ENCODE measurements around the gene KDM5C.

KDM5C gene

DNA sequence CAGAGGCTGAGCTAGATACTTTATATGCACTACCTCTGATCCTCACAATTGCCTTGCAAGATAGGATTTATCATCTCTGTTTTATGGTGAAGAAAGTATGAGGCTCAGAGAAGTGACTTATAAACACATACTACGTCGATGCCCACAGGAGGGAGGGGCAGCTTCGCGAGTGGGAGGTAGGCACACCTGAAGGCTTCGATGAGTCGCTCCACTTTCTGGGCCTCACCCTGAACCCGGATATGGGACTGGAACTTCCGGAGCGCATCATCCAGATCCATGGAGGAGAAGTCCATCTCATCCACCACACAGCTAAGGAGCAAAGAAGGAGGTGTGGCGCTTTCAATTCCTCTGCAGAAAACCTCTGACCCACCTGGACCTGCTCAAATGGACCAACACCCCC, 22.9 kb upstream of the KDM5C start:
- FAIRE-seq (no peak), DNase-seq (ENCODE audit: insufficient read length) (no peak)
- TF ChIP-seq POLR2A (IDR thresholded peaks at IDR 0.05; ENCODE audit: low read depth, low read length) = no peak
- TF ChIP-seq TAF1 (IDR thresholded peaks at IDR 0.05; ENCODE audit: borderline replicate concordance, low read depth, low read length) = no peak
- TF ChIP-seq POLR2AphosphoS5 (IDR thresholded peaks at IDR 0.05; ENCODE audit: low read depth, low read length) = no peak

DNA sequence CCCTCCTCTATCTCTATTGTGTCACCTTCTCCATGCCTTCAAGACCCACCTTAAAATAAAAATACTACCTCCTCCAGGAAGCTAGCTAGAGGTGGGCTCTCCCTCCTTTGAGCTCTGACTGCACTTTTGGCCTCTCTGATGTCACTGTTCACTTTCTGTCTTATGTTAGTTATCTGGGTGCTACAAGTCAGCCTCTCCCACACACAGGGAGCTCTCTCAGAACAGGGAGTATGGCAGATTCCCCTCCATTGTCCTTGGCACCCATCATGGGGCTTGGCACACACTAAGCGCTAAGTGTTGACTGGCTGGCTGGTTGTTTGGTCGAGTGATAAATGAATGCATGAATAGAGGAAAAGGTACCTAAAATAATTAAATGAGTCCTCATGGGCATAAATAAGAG, 21.2 kb upstream of the KDM5C start:
- DNase-seq (ENCODE audit: insufficient read length) (no peak), FAIRE-seq (no peak)
- TF ChIP-seq TAF1 (IDR thresholded peaks at IDR 0.05; ENCODE audit: borderline replicate concordance, low read depth, low read length) = no peak
- TF ChIP-seq POLR2AphosphoS5 (IDR thresholded peaks at IDR 0.05; ENCODE audit: low read depth, low read length) = no peak
- no peak for TF ChIP-seq POLR2A (IDR thresholded peaks at IDR 0.05; ENCODE audit: low read depth, low read length)

DNA sequence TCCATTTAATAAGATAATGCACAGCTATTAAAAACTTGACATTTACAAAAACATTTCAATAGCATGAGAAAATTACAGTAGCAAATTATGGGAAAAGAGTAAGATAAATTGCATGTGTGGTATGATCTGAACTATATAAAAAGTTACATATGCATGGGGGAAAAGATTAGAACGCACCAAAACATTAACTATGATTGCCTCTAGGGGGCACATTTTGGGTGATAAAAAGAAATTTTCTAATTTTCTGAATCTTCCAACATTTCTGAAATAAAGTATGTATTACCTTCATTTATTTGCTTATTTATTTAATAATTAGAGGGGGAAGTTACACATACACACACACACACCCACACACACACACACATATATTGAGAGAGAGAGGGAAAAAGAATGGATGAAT, 19.6 kb upstream of the KDM5C start:
- TF ChIP-seq POLR2A (IDR thresholded peaks at IDR 0.05; ENCODE audit: low read depth, low read length) (no peak), TAF1 (IDR thresholded peaks at IDR 0.05; ENCODE audit: borderline replicate concordance, low read depth, low read length) (no peak), POLR2AphosphoS5 (IDR thresholded peaks at IDR 0.05; ENCODE audit: low read depth, low read length) (no peak)

DNA sequence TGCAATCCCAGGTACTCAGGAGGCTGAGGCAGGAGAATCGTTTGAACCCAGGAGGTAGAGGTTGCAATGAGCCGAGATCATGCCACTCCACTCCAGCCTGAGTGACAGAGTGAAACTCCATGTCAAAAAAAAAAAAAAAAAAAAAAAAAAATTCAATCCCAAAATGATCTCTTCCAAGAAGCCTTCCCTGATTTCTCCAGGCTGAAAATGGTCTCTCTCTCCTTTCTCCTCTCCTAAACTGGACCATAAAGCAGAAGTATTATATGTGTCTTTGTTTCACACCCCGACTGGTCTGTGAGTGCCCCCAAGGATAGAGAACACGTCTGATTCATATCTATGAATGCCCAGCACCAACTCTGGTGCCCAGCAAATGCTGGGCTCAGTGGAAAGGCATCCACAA, 17.3 kb upstream of the KDM5C start:
- TF ChIP-seq TAF1 (IDR thresholded peaks at IDR 0.05; ENCODE audit: borderline replicate concordance, low read depth, low read length) (no peak), POLR2A (IDR thresholded peaks at IDR 0.05; ENCODE audit: low read depth, low read length) (no peak), POLR2AphosphoS5 (IDR thresholded peaks at IDR 0.05; ENCODE audit: low read depth, low read length) (no peak)
- FAIRE-seq (no peak), DNase-seq (ENCODE audit: insufficient read length) (no peak)

More for the DNA sequence above, 19.6 kb upstream of the KDM5C start:
- no peak for FAIRE-seq
- DNase-seq (ENCODE audit: insufficient read length) = no peak

DNA sequence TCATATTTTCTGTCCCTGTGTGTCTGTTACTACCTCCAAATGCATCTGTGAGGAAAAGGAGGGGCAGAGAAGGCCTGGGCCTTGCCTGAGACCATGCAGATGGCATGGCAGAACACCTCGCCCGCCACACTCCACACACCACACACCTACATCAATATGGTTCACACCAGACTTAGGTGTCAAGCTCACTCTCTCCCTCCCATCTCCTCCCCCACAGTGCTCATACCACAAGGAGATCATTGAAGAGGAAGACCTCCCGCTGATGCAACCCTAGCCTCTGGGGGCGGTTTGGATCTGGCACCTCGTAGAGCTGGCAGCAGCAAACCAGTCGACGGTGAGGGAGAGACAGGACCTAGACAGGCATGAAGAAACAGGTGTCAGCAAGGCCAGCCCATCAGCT, 16.6 kb upstream of the KDM5C start:
- DNase-seq (ENCODE audit: insufficient read length) = no peak
- TF ChIP-seq POLR2AphosphoS5 (IDR thresholded peaks at IDR 0.05; ENCODE audit: low read depth, low read length) (no peak), TAF1 (IDR thresholded peaks at IDR 0.05; ENCODE audit: borderline replicate concordance, low read depth, low read length) (no peak), POLR2A (IDR thresholded peaks at IDR 0.05; ENCODE audit: low read depth, low read length) (no peak)
- FAIRE-seq = no peak

DNA sequence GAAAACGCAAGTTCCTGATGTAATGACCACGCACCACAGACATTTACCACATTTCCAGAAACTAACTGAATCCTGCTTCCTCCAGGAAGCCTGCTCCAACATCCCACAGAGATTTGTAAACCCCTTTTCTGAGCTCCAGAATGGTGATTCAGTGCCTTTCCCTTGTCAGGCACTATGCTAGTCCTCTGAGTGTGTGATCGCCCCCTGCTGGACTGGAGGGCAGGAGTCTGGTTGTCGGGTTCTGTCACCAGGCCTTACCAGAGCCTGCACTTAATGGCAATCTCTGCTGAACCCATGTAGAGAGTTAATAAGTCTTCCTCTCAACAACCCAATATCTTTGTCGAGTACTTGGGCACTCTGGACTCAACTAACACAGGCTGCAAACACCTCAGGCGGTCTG, 14.5 kb upstream of the KDM5C start:
- no peak for FAIRE-seq
- TF ChIP-seq POLR2A (IDR thresholded peaks at IDR 0.05; ENCODE audit: low read depth, low read length) (no peak), TAF1 (IDR thresholded peaks at IDR 0.05; ENCODE audit: borderline replicate concordance, low read depth, low read length) (no peak), POLR2AphosphoS5 (IDR thresholded peaks at IDR 0.05; ENCODE audit: low read depth, low read length) (no peak)

DNA sequence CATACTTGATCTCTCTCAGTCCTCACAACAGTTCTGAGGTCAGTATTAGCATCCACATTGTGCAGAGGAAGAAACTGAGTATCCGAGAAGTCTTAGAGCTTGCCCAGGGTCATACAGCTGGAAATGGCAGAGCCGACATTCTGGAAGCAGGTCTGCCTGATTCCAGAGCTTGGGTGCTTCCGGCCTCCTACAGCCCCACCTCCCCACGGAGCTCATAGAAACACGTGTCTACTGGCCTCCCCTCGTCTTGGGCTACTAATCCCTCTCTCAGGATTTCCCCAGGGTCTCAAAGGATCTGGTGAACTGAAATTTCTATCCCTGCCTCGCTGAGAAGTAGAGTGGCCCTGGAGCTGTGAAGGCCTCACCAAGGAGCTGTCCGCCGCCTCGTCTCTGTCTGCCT, 12.0 kb upstream of the KDM5C start:
- TF ChIP-seq POLR2A (IDR thresholded peaks at IDR 0.05; ENCODE audit: low read depth, low read length) (no peak), TAF1 (IDR thresholded peaks at IDR 0.05; ENCODE audit: borderline replicate concordance, low read depth, low read length) (no peak), POLR2AphosphoS5 (IDR thresholded peaks at IDR 0.05; ENCODE audit: low read depth, low read length) (no peak)
- DNase-seq (ENCODE audit: insufficient read length) = no peak
- FAIRE-seq = no peak

More for the DNA sequence above, 14.5 kb upstream of the KDM5C start:
- no peak for DNase-seq (ENCODE audit: insufficient read length)

DNA sequence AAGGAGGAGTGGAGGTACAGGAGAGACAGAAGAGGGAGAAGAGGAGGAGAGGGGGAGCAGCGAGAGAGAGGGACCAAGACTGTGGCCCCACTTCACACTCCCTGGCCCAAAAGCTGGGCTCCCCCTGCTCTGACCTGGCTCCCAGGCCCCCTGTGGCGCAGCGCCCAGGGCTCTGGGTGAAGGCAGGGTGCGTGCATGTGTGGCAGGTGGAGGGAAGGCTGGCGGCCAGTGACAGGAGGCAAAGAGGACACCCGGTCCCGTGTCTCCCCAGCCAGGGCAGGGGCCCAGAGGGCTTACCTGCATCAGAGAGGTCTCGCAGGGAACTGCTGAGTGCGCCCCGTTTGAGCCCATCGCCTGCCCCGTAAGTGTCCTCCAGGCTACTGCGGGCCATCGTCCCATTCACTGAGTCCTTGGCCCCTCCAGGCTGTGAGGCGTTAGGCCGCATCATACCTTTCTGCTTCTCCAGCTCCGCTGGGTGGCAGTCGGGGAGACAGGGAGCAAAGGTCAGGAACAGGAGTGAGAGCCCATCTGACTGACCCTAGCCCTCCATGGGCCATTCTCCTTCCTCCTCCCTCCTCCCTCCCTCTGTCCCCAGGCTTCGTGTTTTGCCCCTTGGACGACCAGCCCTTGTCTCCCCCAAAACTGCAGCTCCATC, 11.1 kb upstream of the KDM5C start:
- FAIRE-seq = no peak

DNA sequence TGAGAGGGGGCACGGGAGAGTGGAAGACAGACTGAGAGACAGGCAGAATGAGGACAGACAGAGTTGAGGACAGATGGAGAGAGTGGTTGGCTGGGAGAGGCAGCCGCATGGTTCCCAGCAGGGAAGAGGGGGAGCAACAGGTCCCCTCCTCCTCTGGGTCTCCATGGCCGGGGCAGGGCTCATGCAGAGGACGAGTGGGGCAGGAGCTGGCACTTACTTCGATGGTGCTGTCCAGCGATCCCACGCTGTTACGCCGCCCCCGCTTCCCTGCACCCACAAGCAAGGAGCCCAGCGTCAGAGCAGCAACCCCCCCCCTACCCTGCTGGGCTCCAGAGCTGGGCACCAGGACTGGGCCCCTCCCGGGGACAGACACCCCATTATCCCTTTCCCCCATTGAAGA, 10.6 kb upstream of the KDM5C start:
- FAIRE-seq (no peak), DNase-seq (ENCODE audit: insufficient read length) (no peak)
- no peak for TF ChIP-seq POLR2A (IDR thresholded peaks at IDR 0.05; ENCODE audit: low read depth, low read length)

More for the DNA sequence above, 11.1 kb upstream of the KDM5C start:
- no peak for TF ChIP-seq POLR2A (IDR thresholded peaks at IDR 0.05; ENCODE audit: low read depth, low read length)
- no peak for TF ChIP-seq POLR2AphosphoS5 (IDR thresholded peaks at IDR 0.05; ENCODE audit: low read depth, low read length)
- TF ChIP-seq TAF1 (IDR thresholded peaks at IDR 0.05; ENCODE audit: borderline replicate concordance, low read depth, low read length) = no peak
- DNase-seq (ENCODE audit: insufficient read length) = no peak

DNA sequence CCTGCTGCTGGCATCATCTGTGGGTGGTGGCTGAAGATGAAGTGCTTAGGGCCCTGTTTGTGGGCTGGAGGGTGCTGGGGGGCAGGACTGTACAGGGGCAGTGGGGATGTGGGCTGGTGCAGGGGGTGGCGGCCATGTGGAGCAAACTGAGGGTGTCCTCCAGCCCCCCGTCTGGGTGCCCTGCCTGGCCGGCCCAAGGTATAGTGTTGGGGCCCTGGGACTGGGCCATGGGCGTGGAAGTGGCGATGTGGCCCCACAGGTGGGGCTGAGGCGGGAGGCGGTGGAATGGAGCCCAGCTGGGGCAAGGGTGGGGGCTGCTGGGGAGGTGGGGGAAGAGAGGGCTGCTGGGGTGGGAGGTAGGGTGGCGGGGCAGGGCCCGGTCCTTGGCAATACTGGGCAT, 9.5 kb upstream of the KDM5C start:
- TF ChIP-seq POLR2A (IDR thresholded peaks at IDR 0.05; ENCODE audit: low read depth, low read length) = no peak
- TF ChIP-seq POLR2AphosphoS5 (IDR thresholded peaks at IDR 0.05; ENCODE audit: low read depth, low read length) = no peak
- no peak for TF ChIP-seq TAF1 (IDR thresholded peaks at IDR 0.05; ENCODE audit: borderline replicate concordance, low read depth, low read length)
- DNase-seq (ENCODE audit: insufficient read length) = no peak
- FAIRE-seq = no peak

DNA sequence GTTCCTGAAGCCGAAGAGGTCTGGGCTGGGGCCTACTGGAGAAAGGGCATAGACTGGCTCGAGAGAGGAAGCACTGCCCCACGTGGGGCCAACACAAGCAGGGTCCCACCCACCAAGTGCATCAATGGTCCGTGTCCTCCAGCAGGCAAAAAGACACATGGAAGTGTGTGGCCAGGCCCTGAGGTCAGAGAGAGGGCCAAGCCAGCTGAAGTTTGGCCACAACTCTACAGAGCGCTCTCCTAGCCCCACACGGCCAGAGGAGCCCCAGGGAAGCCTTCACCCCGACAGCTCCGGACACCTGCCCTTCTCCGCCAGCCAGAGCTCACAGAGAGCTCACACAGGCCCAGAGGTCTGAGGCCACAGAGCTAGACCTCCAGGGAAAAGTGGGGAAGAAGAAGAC, 8.5 kb upstream of the KDM5C start:
- no peak for DNase-seq (ENCODE audit: insufficient read length)
- no peak for FAIRE-seq
- TF ChIP-seq POLR2A (IDR thresholded peaks at IDR 0.05; ENCODE audit: low read depth, low read length) = no peak
- no peak for TF ChIP-seq POLR2AphosphoS5 (IDR thresholded peaks at IDR 0.05; ENCODE audit: low read depth, low read length)
- no peak for TF ChIP-seq TAF1 (IDR thresholded peaks at IDR 0.05; ENCODE audit: borderline replicate concordance, low read depth, low read length)

DNA sequence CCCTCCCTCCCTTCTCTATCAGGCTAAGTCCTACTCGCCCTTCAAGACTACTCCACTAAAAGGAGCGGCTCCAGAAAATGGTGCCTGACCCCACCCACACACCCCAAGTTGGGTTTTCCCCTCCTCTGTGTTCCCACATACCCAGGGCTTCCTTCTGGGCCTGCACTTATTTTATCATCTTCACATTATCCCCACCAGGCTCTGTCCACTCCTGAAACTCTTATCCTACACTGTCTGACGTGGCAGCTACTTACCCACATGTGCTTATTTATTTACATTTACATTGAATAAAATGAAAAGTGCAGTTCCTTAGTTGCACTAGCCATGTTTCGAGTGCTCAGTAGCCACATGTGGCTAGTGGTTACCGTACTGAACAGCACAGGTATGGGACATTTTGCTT, 5.1 kb upstream of the KDM5C start:
- FAIRE-seq = no peak
- TF ChIP-seq POLR2AphosphoS5 (IDR thresholded peaks at IDR 0.05; ENCODE audit: low read depth, low read length) (no peak), TAF1 (IDR thresholded peaks at IDR 0.05; ENCODE audit: borderline replicate concordance, low read depth, low read length) (no peak), POLR2A (IDR thresholded peaks at IDR 0.05; ENCODE audit: low read depth, low read length) (no peak)
- no peak for DNase-seq (ENCODE audit: insufficient read length)

Data from GM12892 (cell line).